ENCODE results near the gene TTL. TPM values are rescaled to one million over a fixed set of nuclear protein-coding genes. Genes with fewer than 3 reads are reported as not detected.

Gene TTL
- polyA plus RNA-seq, 1 donor from 2014 or later, result 53.8 TPM

GRCh38 chr2:112516801-112517200 is 34.8 kb downstream of the TTL start:
- no peaks in the 10 kb centered on the region for H3K79me2 ChIP-seq (replicated peaks; ENCODE audit: insufficient read depth, low read length)
- H3K4me2 ChIP-seq (ENCODE audit: low read length), result no peak overlapping the region
- no peaks in the 10 kb centered on the region for H3K36me3 ChIP-seq (ENCODE audit: insufficient read depth, low read length)
- H3K9me2 ChIP-seq (ENCODE audit: insufficient read depth, low read length), result no peaks in the 10 kb centered on the region
- H4K20me1 ChIP-seq (ENCODE audit: insufficient read depth), result no peaks in the 10 kb centered on the region
- H3K4me3 ChIP-seq (ENCODE audit: low read length), result no peak overlapping the region
- H3K27me3 ChIP-seq (ENCODE audit: insufficient read depth, low read depth, low read length), result no peaks in the 10 kb centered on the region
- no peak overlapping the region for H3K27ac ChIP-seq (ENCODE audit: low read length)
- peaks cover 4% of the 10 kb centered on the region for H3K9me3 ChIP-seq (ENCODE audit: low read length)
- H3F3A ChIP-seq (ENCODE audit: insufficient read depth, low read length, poor library complexity, severe bottlenecking), result no peaks in the 10 kb centered on the region
- H2AFZ ChIP-seq (ENCODE audit: low read depth, low read length), result no peak overlapping the region
- no peak for TF ChIP-seq MXI1 (conservative IDR thresholded peaks at IDR 0.05; ENCODE audit: poor library complexity, severe bottlenecking)
- no peak overlapping the region for H3K9ac ChIP-seq (ENCODE audit: low read length)

DNA sequence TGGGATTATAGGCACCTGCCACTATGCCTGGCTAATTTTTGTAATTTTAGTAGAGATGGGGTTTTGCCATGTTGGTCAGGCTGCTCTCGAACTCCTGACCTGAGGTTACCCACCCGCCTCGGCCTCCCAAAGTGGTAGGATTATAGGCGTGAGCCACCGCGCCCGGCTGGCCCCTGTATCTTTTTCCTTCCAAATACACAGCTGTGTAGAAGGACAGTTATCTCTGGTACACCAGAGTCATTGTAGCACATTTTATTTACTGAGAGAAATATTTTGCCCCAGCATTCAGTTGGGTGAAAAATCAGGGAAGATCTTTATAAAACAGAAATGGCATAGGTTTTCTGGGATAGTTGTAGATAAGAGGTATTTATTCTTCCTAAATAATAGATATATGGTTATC is 36.9 kb downstream of the TTL start:
- no peaks in the 10 kb centered on the region for H3K79me2 ChIP-seq (replicated peaks; ENCODE audit: insufficient read depth, low read length)
- H4K20me1 ChIP-seq (ENCODE audit: insufficient read depth), result no peaks in the 10 kb centered on the region
- H3K36me3 ChIP-seq (ENCODE audit: insufficient read depth, low read length), result peaks cover 10% of the 10 kb centered on the region
- TF ChIP-seq TAF1 (IDR thresholded peaks at IDR 0.05; ENCODE audit: low read depth) (no peak), EP300 (conservative IDR thresholded peaks at IDR 0.05; ENCODE audit: poor library complexity, severe bottlenecking) (no peak), EZH2 (IDR thresholded peaks at IDR 0.05; ENCODE audit: borderline replicate concordance, insufficient read depth, low read length, poor library complexity, severe bottlenecking) (no peak), MXI1 (conservative IDR thresholded peaks at IDR 0.05; ENCODE audit: poor library complexity, severe bottlenecking) (no peak), POLR2AphosphoS5 (IDR thresholded peaks at IDR 0.05) (no peak), SMC3 (conservative IDR thresholded peaks at IDR 0.05; ENCODE audit: poor library complexity) (no peak), RAD21 (conservative IDR thresholded peaks at IDR 0.05) (no peak)
- TF ChIP-seq, protein P1, sequence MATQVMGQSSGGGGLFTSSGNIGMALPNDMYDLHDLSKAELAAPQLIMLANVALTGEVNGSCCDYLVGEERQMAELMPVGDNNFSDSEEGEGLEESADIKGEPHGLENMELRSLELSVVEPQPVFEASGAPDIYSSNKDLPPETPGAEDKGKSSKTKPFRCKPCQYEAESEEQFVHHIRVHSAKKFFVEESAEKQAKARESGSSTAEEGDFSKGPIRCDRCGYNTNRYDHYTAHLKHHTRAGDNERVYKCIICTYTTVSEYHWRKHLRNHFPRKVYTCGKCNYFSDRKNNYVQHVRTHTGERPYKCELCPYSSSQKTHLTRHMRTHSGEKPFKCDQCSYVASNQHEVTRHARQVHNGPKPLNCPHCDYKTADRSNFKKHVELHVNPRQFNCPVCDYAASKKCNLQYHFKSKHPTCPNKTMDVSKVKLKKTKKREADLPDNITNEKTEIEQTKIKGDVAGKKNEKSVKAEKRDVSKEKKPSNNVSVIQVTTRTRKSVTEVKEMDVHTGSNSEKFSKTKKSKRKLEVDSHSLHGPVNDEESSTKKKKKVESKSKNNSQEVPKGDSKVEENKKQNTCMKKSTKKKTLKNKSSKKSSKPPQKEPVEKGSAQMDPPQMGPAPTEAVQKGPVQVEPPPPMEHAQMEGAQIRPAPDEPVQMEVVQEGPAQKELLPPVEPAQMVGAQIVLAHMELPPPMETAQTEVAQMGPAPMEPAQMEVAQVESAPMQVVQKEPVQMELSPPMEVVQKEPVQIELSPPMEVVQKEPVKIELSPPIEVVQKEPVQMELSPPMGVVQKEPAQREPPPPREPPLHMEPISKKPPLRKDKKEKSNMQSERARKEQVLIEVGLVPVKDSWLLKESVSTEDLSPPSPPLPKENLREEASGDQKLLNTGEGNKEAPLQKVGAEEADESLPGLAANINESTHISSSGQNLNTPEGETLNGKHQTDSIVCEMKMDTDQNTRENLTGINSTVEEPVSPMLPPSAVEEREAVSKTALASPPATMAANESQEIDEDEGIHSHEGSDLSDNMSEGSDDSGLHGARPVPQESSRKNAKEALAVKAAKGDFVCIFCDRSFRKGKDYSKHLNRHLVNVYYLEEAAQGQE (IDR thresholded peaks at IDR 0.05; ENCODE audit: borderline replicate concordance), result no peak
- TF ChIP-seq, protein P2, sequence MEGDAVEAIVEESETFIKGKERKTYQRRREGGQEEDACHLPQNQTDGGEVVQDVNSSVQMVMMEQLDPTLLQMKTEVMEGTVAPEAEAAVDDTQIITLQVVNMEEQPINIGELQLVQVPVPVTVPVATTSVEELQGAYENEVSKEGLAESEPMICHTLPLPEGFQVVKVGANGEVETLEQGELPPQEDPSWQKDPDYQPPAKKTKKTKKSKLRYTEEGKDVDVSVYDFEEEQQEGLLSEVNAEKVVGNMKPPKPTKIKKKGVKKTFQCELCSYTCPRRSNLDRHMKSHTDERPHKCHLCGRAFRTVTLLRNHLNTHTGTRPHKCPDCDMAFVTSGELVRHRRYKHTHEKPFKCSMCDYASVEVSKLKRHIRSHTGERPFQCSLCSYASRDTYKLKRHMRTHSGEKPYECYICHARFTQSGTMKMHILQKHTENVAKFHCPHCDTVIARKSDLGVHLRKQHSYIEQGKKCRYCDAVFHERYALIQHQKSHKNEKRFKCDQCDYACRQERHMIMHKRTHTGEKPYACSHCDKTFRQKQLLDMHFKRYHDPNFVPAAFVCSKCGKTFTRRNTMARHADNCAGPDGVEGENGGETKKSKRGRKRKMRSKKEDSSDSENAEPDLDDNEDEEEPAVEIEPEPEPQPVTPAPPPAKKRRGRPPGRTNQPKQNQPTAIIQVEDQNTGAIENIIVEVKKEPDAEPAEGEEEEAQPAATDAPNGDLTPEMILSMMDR (IDR thresholded peaks at IDR 0.05; ENCODE audit: poor library complexity, severe bottlenecking), result no peak
- H3K4me3 ChIP-seq (ENCODE audit: low read length), result no peak overlapping the region
- no peaks in the 10 kb centered on the region for H3F3A ChIP-seq (ENCODE audit: insufficient read depth, low read length, poor library complexity, severe bottlenecking)
- no peak overlapping the region for H2AFZ ChIP-seq (ENCODE audit: low read depth, low read length)
- H3K27me3 ChIP-seq (ENCODE audit: insufficient read depth, low read depth, low read length), result no peaks in the 10 kb centered on the region
- peaks cover 4% of the 10 kb centered on the region for H3K9me3 ChIP-seq (ENCODE audit: low read length)
- H3K9me2 ChIP-seq (ENCODE audit: insufficient read depth, low read length), result no peaks in the 10 kb centered on the region
- no peak overlapping the region for H3K4me2 ChIP-seq (ENCODE audit: low read length)
- H3K27ac ChIP-seq (ENCODE audit: low read length), result no peak overlapping the region
- H3K9ac ChIP-seq (ENCODE audit: low read length), result no peak overlapping the region

- no peak overlapping the region for H3K27ac ChIP-seq (ENCODE audit: low read length)
- H3K4me2 ChIP-seq (ENCODE audit: low read length), result no peak overlapping the region
- TF ChIP-seq TAF1 (IDR thresholded peaks at IDR 0.05; ENCODE audit: low read depth) (no peak), SMC3 (conservative IDR thresholded peaks at IDR 0.05; ENCODE audit: poor library complexity) (no peak), EZH2 (IDR thresholded peaks at IDR 0.05; ENCODE audit: borderline replicate concordance, insufficient read depth, low read length, poor library complexity, severe bottlenecking) (no peak), EP300 (conservative IDR thresholded peaks at IDR 0.05; ENCODE audit: poor library complexity, severe bottlenecking) (no peak), MXI1 (conservative IDR thresholded peaks at IDR 0.05; ENCODE audit: poor library complexity, severe bottlenecking) (no peak), RAD21 (conservative IDR thresholded peaks at IDR 0.05) (no peak), POLR2AphosphoS5 (IDR thresholded peaks at IDR 0.05) (no peak)
- TF ChIP-seq, protein P1 (IDR thresholded peaks at IDR 0.05; ENCODE audit: borderline replicate concordance), result no peak
- TF ChIP-seq, protein P2 (IDR thresholded peaks at IDR 0.05; ENCODE audit: poor library complexity, severe bottlenecking), result no peak
- no peaks in the 10 kb centered on the region for H3K9me2 ChIP-seq (ENCODE audit: insufficient read depth, low read length)
- no peaks in the 10 kb centered on the region for H4K20me1 ChIP-seq (ENCODE audit: insufficient read depth)
- H3K79me2 ChIP-seq (replicated peaks; ENCODE audit: insufficient read depth, low read length), result no peaks in the 10 kb centered on the region
- H3K4me3 ChIP-seq (ENCODE audit: low read length), result no peak overlapping the region
- H3K27me3 ChIP-seq (ENCODE audit: insufficient read depth, low read depth, low read length), result no peaks in the 10 kb centered on the region
- H3K9ac ChIP-seq (ENCODE audit: low read length), result no peak overlapping the region
- no peak overlapping the region for H2AFZ ChIP-seq (ENCODE audit: low read depth, low read length)
- H3F3A ChIP-seq (ENCODE audit: insufficient read depth, low read length, poor library complexity, severe bottlenecking), result no peaks in the 10 kb centered on the region
- H3K36me3 ChIP-seq (ENCODE audit: insufficient read depth, low read length), result peaks cover 10% of the 10 kb centered on the region
- H3K9me3 ChIP-seq (ENCODE audit: low read length), result peaks cover 3% of the 10 kb centered on the region
Observed at GRCh38 chr2:112519506-112519905, 37.5 kb downstream of the TTL start.

All from neural cell (in vitro differentiated cells).